GM19397 (cell line): ENCODE results near the gene PRCC.

Experiments used
- ATAC-seq: cut with Tn5 transposase; IDR thresholded peaks from one replicate; pipeline ENCODE4 v1.9.1; 2021; ENCODE audit warnings: mild to moderate bottlenecking, moderate library complexity; ENCODE audit not compliant: unreplicated experiment

The PRCC gene

GRCh38 chr1:156840898-156841279 is 73.6 kb downstream of the PRCC start:
- ATAC-seq, result no peak

DNA sequence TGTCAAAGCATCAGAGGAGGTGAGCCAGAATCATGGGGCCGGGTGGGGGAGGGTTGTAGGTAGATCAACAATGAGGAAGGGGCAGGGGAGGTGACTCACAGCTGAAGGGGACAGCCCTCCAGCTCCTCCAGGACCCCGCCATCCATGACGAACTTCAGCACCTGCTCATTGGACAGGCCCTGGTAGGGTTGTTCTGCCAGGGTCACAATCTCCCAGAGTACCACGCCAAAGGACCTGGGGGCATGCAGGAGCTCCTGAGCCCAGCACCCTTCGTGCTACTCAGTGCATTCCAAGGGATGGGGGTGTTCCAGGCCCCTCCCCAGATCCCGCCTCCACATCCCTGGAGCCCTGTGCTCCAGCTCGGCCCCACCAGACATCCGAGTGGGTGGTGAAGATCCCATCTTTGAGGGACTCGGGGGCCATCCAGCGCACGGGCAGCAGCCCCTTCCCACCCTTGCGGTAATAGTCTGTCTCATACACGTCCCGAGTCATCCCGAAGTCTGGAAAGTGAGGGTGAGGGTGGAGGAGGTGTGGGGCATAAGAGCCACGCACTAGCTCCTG is 74.0 kb downstream of the PRCC start:
- no peak for ATAC-seq

DNA sequence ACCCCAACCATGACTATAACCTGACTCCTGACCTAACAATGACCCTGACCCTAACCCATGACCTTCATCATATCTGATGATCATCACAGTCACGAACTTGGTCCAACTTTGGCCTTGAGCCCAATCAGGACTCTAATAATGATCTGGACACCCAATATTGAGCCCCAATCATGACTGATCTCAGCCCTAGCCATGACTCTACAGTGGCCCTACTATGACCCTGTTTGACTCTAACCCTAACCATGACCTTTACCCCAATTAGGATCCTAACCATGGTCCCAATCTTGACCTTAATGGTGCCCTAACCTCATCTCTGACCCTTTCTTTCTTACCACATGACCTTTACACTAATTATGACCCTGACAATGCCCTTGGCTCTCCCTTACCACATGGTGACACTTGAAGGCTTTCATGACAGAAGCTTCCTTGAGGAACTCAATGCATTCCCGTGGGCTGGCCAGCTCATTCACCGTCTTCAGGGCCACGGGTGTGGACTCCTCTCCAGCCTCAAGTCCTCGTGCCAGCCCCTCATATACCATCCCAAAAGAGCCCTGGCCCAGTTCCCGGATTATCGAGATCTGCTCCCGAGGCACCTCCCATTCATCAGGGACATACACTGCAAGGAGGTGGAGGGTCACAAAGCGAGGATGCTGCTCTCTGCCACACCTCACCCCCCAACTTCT is 75.4 kb downstream of the PRCC start:
- no peak for ATAC-seq

DNA sequence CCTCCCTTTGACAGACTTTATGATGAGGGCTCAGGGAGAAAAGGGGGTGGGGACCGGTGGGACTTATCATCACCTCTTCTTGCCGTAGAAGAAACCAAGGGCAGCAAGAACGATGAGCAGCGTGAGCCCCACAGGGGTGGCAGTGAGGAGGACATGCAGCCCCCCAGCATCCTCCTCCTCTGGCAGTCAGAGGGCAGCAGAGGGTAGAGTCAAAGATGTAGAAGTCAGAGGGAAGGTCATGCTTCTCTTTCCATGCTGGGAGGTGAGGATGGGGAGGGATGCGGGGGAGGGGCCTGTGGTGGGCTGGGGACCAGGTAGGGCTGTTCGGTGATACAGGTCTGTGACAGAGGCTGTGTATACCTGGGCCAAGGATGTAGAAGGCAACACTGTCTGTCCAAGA is 76.8 kb downstream of the PRCC start:
- ATAC-seq, result no peak

DNA sequence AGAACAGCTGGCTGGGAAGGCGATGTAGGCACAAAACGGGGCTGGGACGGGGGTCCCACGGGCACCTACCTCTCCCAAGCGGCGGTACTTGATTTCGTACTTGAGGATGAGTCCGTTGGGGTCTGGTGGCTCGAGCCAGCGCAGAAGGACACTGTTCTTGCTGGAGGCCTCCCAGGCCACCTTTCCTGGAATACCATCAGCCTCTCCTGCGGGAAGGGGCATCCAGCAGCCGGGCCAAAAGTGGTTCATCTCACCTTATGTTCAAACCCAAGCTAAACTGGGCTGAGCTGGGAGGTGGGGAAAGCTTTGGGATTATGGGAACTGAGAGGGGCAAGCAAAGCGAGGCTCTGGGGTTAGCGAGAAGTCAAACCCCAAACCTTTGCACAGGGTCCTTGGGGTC is 77.3 kb downstream of the PRCC start:
- ATAC-seq, result no peak

DNA sequence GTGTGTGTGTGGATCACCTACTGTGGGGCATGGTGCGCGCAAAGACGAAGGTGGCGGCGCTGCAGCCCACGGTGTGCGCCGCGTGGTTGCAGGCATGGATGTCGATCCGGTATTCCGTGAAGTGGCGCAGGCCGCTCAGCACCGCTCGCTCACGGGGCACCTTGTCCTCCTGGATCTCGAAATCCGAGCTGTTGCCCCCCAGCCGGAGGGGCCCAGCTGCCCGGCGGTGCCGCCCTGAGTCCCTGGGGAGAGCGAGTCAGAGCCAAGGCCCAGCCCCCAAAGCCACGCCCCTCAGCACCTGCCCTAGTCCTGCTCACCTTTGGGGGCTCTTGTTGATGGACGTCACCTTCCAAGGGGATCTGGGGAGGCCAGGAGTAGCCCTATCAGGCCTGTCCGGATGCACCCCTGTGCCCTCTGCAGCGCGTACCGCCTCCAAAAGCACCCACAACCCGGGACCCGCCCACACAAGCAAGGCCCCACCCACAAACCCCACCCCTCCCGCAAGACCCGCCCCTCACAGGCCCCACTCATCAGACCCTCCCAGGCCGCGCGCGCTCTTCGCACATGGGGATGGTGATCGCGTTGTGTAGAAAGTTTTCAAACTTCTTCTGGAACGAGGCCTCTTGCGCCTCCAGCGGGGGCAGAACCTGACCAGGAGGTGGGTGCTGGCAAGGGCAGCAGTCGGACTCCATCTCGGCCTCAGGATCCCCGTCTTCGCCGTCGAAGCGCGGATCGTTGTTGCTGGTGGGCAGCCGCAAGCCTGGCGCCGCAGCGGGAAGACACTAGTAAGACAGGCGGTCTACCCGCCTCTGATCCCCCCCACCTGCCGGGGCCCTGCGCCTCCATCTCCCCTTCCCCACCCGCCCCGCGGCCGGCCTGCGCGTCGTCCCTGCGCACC is 78.0 kb downstream of the PRCC start:
- no peak for ATAC-seq

DNA sequence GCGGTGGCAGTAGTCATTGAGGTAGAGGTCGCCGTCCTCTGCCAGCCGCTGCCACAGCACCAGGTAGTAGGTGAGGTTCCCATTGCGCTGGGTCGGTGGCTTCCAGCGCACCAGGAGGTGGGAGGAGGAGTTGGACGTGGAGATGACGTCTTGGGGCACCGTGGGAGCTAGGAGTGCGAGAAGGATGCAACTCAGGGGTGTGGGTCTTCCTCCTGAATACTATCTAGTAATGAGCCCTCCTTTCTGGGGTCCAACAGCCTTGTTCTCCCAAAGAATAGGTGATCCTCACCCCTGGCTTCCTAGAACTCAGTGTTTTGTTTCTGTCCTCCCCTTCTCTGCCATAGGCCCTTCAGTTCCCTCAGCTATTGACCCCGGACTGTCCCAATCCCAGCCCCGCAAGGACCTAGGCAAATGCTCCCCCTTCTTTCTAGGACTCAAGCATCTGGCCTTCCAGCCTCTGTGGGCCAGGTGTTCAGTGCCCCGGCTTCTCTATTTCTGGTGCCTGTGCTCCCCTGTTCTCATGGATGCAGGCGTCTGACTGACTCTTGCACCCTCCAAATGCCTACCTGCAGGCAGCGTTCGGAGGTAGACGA is 78.7 kb downstream of the PRCC start:
- no peak for ATAC-seq

GRCh38 chr1:156846643-156847042 is 79.3 kb downstream of the PRCC start:
- no peak for ATAC-seq

DNA sequence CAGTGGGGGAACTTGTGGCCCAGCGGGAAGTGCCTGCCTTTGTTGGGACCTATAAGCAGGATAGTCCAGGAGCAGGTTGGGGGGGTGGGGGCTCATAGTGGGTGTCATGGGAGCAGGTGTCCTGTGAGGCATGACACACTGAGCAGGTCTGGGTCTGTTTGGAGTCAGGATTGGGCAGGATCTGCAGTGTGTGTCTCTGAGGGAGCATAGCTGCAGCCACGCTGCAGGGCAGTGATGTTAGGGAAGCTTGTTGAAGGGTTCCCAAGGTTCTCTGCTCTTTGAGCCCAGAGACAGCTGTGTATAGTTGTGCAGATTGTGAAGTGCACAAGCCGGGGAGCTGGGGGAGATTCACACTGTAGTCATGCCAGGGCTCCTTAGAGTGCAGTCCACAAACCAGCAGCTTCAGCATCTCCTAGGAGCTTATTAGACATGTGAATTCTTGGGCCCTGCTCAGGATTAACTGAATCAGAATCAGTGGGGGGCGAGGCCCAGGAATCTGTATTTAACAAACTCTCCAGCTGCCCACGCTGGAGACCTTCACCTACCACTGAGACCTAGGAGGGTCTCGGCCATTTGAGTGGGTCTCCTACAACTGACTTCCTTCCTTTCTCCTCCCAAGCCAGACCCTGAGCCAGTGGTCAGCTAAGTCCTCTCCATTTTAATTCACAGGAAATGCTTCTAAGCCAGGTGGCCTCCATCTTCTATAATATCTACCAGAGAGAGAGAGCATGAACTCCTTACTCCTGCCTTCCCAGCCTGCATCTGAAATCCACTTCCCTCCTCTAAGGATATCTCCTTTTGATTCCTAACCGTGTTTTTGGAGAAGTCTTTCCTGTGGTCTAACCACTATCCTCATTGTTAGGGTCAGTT is 80.5 kb downstream of the PRCC start:
- ATAC-seq, result no peak

DNA sequence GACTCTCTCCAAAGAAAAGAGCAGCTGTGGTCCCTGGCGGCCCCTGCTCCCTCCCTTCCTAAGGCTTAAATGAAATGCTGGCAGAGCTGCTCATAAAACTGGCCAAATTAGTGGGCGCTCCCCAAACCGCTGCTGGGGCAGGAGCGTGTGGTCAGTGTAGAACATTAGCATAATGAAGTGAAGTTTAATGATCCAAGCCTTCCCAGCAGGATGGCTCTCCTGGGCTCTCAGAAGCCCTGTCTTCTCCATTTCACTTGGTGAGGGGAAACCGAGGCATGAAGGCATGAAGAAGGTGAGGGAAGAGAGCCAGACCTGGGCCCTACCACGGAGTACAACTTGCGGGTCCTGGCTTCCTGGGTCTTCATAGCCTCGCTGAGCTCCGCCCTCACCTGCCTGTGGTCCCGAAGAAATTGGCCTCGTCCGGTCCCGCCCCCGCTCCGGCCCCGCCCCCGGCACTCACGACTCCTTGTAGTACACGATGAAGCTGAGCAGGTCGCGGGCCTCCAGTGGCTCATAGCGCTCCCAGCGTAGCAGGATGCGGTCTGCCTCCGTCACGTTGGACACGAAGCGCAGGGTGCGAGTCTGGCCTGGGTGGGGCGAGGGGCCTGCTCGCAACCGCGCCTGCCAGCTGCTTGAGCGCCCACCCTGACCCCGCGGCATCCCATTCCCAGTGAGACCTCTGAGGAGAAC is 81.3 kb downstream of the PRCC start:
- no peak for ATAC-seq

- ATAC-seq, result no peak
Measured at GRCh38 chr1:156849151-156849496, 81.8 kb downstream of the PRCC start.
